Measurements from ENCODE around the gene OR10G3. TPM values are rescaled to one million over a fixed set of nuclear protein-coding genes. Genes with fewer than 3 reads are reported as not detected.
A peak's percentile ranks its signal among the peaks of the same experiment; 100 is the strongest.
"Not testable (repeated sequence)": the region's sequence is repeated elsewhere in the genome, so short reads cannot be mapped to it uniquely, and the experiment has no call there.

Gene OR10G3
- not detected for polyA plus RNA-seq (2013, experiment 1 of 2; ENCODE audit: insufficient read length)
- polyA plus RNA-seq (2013, experiment 2 of 2; ENCODE audit: insufficient read length), result not detected

- no peak for DNase-seq
These were observed at the start of gene OR10G3 for GRCh38 chr14:21579976-21580375. TSS of gene OR10G3 (minus strand) at chr14:21580076. CDS start at chr14:21570744, 9,332 bp downstream.

GRCh38 chr14:21626491-21627230 lies 46.8 kb upstream of the OR10G3 start:
- DNase-seq, result no peak

GRCh38 chr14:21617614-21618013 lies 37.7 kb upstream of the OR10G3 start:
- no peak for DNase-seq

GRCh38 chr14:21614240-21614639 lies 34.4 kb upstream of the OR10G3 start:
- DNase-seq, result no peak

GRCh38 chr14:21612324-21612723 lies 32.4 kb upstream of the OR10G3 start:
- no peak for DNase-seq

GRCh38 chr14:21602181-21602580 lies 22.3 kb upstream of the OR10G3 start:
- not testable (repeated sequence) for DNase-seq

- no peak for DNase-seq
These were observed 9.4 kb upstream of the OR10G3 start for GRCh38 chr14:21589317-21589716.

GRCh38 chr14:21575661-21576060 lies 4.2 kb downstream of the OR10G3 start:
- peak; percentile 18 for DNase-seq

- DNase-seq, result no peak
These were observed 7.3 kb downstream of the OR10G3 start for GRCh38 chr14:21572604-21573003.

- no peak for DNase-seq
These were observed 21.1 kb downstream of the OR10G3 start for GRCh38 chr14:21558703-21559170.

GRCh38 chr14:21557084-21557901 lies 22.6 kb downstream of the OR10G3 start:
- DNase-seq, result peak; percentile 82

GRCh38 chr14:21556378-21557083 lies 23.3 kb downstream of the OR10G3 start:
- DNase-seq, result no peak

GRCh38 chr14:21553266-21553665 lies 26.6 kb downstream of the OR10G3 start:
- no peak for DNase-seq

GRCh38 chr14:21544588-21544987 lies 35.3 kb downstream of the OR10G3 start:
- not testable (repeated sequence) for DNase-seq

GRCh38 chr14:21543963-21544362 lies 35.9 kb downstream of the OR10G3 start:
- DNase-seq, result no peak

GRCh38 chr14:21543521-21543960 lies 36.3 kb downstream of the OR10G3 start:
- DNase-seq, result no peak

GRCh38 chr14:21541413-21542074 lies 38.3 kb downstream of the OR10G3 start:
- DNase-seq, result no peak

GRCh38 chr14:21539189-21539940 lies 40.5 kb downstream of the OR10G3 start:
- DNase-seq, result no peak

- DNase-seq, result no peak
These were observed 42.8 kb downstream of the OR10G3 start for GRCh38 chr14:21537090-21537424.

- no peak for DNase-seq
These were observed 43.3 kb downstream of the OR10G3 start for GRCh38 chr14:21536418-21537089.

Measured in fibroblast of skin of abdomen (primary cell).